Upper lobe of left lung (tissue), 6 donors: ENCODE measurements around the gene MOK. TPM values are rescaled to one million over a fixed set of nuclear protein-coding genes. Genes with fewer than 3 reads are reported as not detected.

Experiments used
- ATAC-seq, 2 donors: fragments of 200-7000 bp; cut with Tn5 transposase; one replicate each; pipeline ENCODE4 v1.9.1; 2022; ENCODE audit warnings: mild to moderate bottlenecking in 2 of 2, moderate library complexity in 2 of 2; ENCODE audit not compliant: low FRiP score in 2 of 2
- DNase-seq, 2 donors: peaks; one replicate each; pipeline ENCODE4 v3.0.0-alpha.2; 2019 to 2020
- H3K27ac ChIP-seq, 4 donors: fragments of 200-600 bp; sonication (generic); one replicate each; pipeline ENCODE4 v1.5.1; 2016 to 2019
- H3K27me3 ChIP-seq, 4 donors: fragments of 200-600 bp; sonication (generic); one replicate each; pipeline ENCODE4 v1.5.1; 2017 to 2019
- H3K36me3 ChIP-seq, 4 donors: fragments of 200-600 bp; sonication (generic); one replicate each; pipeline ENCODE4 v1.5.1; 2016 to 2019
- H3K4me1 ChIP-seq, 4 donors: fragments of 200-600 bp; sonication (generic); one replicate each; pipeline ENCODE4 v1.5.1; 2018 to 2019
- H3K4me3 ChIP-seq, 4 donors: fragments of 200-600 bp; sonication (generic); one replicate each; pipeline ENCODE4 v1.5.1; 2017 to 2019; ENCODE audit warnings: mild to moderate bottlenecking in 2 of 4, moderate library complexity in 1 of 4
- H3K9me3 ChIP-seq, 4 donors: fragments of 200-600 bp; sonication (generic); one replicate each; pipeline ENCODE4 v1.5.1; 2018 to 2019
- CTCF ChIP-seq, 6 experiments: fragments of 450-650 bp in 4 of 6; fragments of 200-600 bp in 2 of 6; sonication (generic) in 2 of 6; IDR thresholded peaks; one replicate each; pipeline ENCODE4 v1.5.1; 2016 to 2019; ENCODE audit warnings: antibody characterized with exemption in 6 of 6
- EP300 ChIP-seq, 4 donors: sonication (generic); formaldehyde crosslinking; IDR thresholded peaks; one replicate each; pipeline ENCODE4 v1.5.1; 2017; ENCODE audit warnings: antibody characterized with exemption in 4 of 4, control low read depth in 2 of 4
- POLR2A ChIP-seq, 4 donors: fragments of 450-650 bp; IDR thresholded peaks; one replicate each; pipeline ENCODE4 v1.5.1; 2016 to 2017; ENCODE audit warnings: antibody characterized with exemption in 4 of 4, mild to moderate bottlenecking in 2 of 4
- POLR2AphosphoS5 ChIP-seq, 2 donors: sonication (generic); formaldehyde crosslinking; IDR thresholded peaks; one replicate each; pipeline ENCODE4 v1.5.1; 2017; ENCODE audit warnings: antibody characterized with exemption in 2 of 2
- WGBS, 2 donors: methylation state at CpG; one replicate each; pipeline ENCODE4 v1.1.5; 2017 to 2018; 5-methylcytosine and 5-hydroxymethylcytosine counted together
- total RNA-seq, 6 donors: library from RNA; depleted of rRNA in 4 of 6; stranded (reverse); fragments of >200 nt in 4 of 6; gene quantifications; one replicate each; pipeline versions ENCODE4 v1.1.0 to v1.2.1, GENCODE V29; 2016 to 2021
- donor health status: DM: no; HTN: no; CAD: no; lungs with moderate emphysema.
- donor health status: DM: no; HTN: yes; CAD: no; lungs with severe emphysema.

The MOK gene
- total RNA-seq, 6 donors from 2014 or later: 8.8 to 66.0 (median 29.4) TPM

GRCh38 chr14:102217399-102217798 lies 87.6 kb downstream of the MOK start:
- H3K4me3 ChIP-seq: no peak overlapping the region
- H3K9me3 ChIP-seq: no peaks in the 10 kb centered on the region
- no peak overlapping the region for H3K27ac ChIP-seq
- ATAC-seq (no peak), DNase-seq (no peak)
- TF ChIP-seq CTCF (IDR thresholded peaks at IDR 0.05) (no peak), EP300 (IDR thresholded peaks at IDR 0.05) (no peak), POLR2AphosphoS5 (IDR thresholded peaks at IDR 0.05) (no peak), POLR2A (IDR thresholded peaks at IDR 0.05) (no peak)
- 89 to 99% methylated on average over 1 to 10 of the region's 10 CpGs for WGBS, 2 donors
- peaks cover 0 to 34% (median 6%) of the 10 kb centered on the region in 4 donors for H3K36me3 ChIP-seq
- H3K4me1 ChIP-seq: peaks cover 4 to 17% (median 12%) of the 10 kb centered on the region in 4 donors
- no peaks in the 10 kb centered on the region for H3K27me3 ChIP-seq

- Histone ChIP-seq H3K9me3 (no peaks in the 10 kb centered on the region), H3K27ac (no peak overlapping the region), H3K27me3 (no peaks in the 10 kb centered on the region), H3K4me1 (peaks cover 0 to 10% (median 8%) of the 10 kb centered on the region in 4 donors), H3K36me3 (peaks cover 0 to 49% (median 8%) of the 10 kb centered on the region in 4 donors), H3K4me3 (no peak overlapping the region)
- DNase-seq (no peak), ATAC-seq (no peak)
- WGBS, 2 donors: 82 to 87% methylated on average over 20 of the region's 20 CpGs
- TF ChIP-seq EP300 (IDR thresholded peaks at IDR 0.05): no peak
- TF ChIP-seq POLR2AphosphoS5 (IDR thresholded peaks at IDR 0.05): no peak
- TF ChIP-seq CTCF (IDR thresholded peaks at IDR 0.05): no peak
- no peak for TF ChIP-seq POLR2A (IDR thresholded peaks at IDR 0.05)
Observed at GRCh38 chr14:102215576-102216250, 89.3 kb downstream of the MOK start.

- ATAC-seq (no peak), DNase-seq (no peak)
- Histone ChIP-seq H3K27me3 (no peaks in the 10 kb centered on the region), H3K4me3 (no peak overlapping the region), H3K36me3 (peaks cover 0 to 55% (median 10%) of the 10 kb centered on the region in 4 donors), H3K4me1 (peaks cover 0 to 10% (median 8%) of the 10 kb centered on the region in 4 donors), H3K9me3 (no peaks in the 10 kb centered on the region), H3K27ac (no peak overlapping the region)
- no peak for TF ChIP-seq POLR2AphosphoS5 (IDR thresholded peaks at IDR 0.05)
- no peak for TF ChIP-seq CTCF (IDR thresholded peaks at IDR 0.05)
- no peak for TF ChIP-seq POLR2A (IDR thresholded peaks at IDR 0.05)
- TF ChIP-seq EP300 (IDR thresholded peaks at IDR 0.05): no peak
- 64 to 79% methylated on average over 12 of the region's 12 CpGs for WGBS, 2 donors
Observed at GRCh38 chr14:102215071-102215470, 89.9 kb downstream of the MOK start.

GRCh38 chr14:102213984-102214658 lies 90.8 kb downstream of the MOK start:
- no peak overlapping the region for H3K27ac ChIP-seq
- DNase-seq: no peak
- TF ChIP-seq EP300 (IDR thresholded peaks at IDR 0.05) (no peak), POLR2A (IDR thresholded peaks at IDR 0.05) (no peak), POLR2AphosphoS5 (IDR thresholded peaks at IDR 0.05) (no peak), CTCF (IDR thresholded peaks at IDR 0.05) (no peak)

More at GRCh38 chr14:102213984-102214658, 90.8 kb downstream of the MOK start:
- no peaks in the 10 kb centered on the region for H3K27me3 ChIP-seq
- H3K36me3 ChIP-seq: peaks cover 0 to 56% (median 12%) of the 10 kb centered on the region in 4 donors
- H3K4me3 ChIP-seq: no peak overlapping the region
- WGBS, 2 donors: 92 to 95% methylated on average over 23 to 25 of the region's 25 CpGs
- H3K9me3 ChIP-seq: no peaks in the 10 kb centered on the region
- peaks cover 0 to 10% (median 8%) of the 10 kb centered on the region in 4 donors for H3K4me1 ChIP-seq
- ATAC-seq: no peak
